Activated T-cell treated with anti-CD3 and anti-CD28 coated beads, Interleukin-2, amount 50 U/mL, for 24 hours (primary cell): ENCODE measurements around the gene CASP3.

ENCODE experiments used
- DNase-seq: peaks from one replicate; pipeline ENCODE4 v3.0.0-alpha.2; 2020
- H3K27ac Mint-ChIP-seq: 2 replicates; pipeline ENCODE4 v1.8.0; 2020; ENCODE audit warnings: mild to moderate bottlenecking, mixed read lengths
- H3K27me3 Mint-ChIP-seq: 2 replicates; pipeline ENCODE4 v1.8.0; 2020; ENCODE audit warnings: mixed read lengths
- H3K36me3 Mint-ChIP-seq: 2 replicates; pipeline ENCODE4 v1.8.0; 2020; ENCODE audit warnings: low read depth, mixed read lengths
- H3K4me1 Mint-ChIP-seq: 2 replicates; pipeline ENCODE4 v1.8.0; 2020; ENCODE audit warnings: low read depth, mixed read lengths
- H3K4me3 Mint-ChIP-seq: 2 replicates; pipeline ENCODE4 v1.8.0; 2020; ENCODE audit warnings: mild to moderate bottlenecking, moderate library complexity, mixed read lengths
- H3K9me3 Mint-ChIP-seq: 2 replicates; pipeline ENCODE4 v1.8.0; 2020; ENCODE audit warnings: mixed read lengths

Gene CASP3

DNA sequence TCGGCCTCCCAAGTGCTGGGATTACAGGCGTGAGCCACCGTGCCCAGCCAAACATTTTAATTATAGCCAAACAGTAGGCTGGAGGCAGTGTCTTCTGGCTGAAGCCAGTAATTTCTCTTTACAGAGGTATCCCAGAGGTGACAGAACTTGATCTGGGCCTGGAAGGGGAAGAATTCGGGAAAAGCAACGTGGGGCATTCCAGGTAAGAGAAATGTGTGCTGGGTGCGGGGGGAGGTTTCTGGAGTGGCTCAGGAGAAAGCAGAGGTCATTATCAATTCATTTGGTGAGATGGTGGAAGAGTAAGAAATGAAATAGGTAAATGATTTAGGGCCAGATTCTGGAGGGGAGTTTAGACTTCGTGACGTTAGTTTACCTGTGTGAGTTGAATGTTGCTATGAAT is 2.7 kb upstream of the CASP3 start:
- H3K27me3 Mint-ChIP-seq, result no peaks in the 10 kb centered on the region
- peaks cover 33% of the 10 kb centered on the region for H3K4me1 Mint-ChIP-seq
- DNase-seq, result no peak
- peak overlapping the region; percentile 15 for H3K27ac Mint-ChIP-seq
- no peak overlapping the region for H3K4me3 Mint-ChIP-seq
- H3K36me3 Mint-ChIP-seq, result peaks cover 46% of the 10 kb centered on the region
- no peaks in the 10 kb centered on the region for H3K9me3 Mint-ChIP-seq

DNA sequence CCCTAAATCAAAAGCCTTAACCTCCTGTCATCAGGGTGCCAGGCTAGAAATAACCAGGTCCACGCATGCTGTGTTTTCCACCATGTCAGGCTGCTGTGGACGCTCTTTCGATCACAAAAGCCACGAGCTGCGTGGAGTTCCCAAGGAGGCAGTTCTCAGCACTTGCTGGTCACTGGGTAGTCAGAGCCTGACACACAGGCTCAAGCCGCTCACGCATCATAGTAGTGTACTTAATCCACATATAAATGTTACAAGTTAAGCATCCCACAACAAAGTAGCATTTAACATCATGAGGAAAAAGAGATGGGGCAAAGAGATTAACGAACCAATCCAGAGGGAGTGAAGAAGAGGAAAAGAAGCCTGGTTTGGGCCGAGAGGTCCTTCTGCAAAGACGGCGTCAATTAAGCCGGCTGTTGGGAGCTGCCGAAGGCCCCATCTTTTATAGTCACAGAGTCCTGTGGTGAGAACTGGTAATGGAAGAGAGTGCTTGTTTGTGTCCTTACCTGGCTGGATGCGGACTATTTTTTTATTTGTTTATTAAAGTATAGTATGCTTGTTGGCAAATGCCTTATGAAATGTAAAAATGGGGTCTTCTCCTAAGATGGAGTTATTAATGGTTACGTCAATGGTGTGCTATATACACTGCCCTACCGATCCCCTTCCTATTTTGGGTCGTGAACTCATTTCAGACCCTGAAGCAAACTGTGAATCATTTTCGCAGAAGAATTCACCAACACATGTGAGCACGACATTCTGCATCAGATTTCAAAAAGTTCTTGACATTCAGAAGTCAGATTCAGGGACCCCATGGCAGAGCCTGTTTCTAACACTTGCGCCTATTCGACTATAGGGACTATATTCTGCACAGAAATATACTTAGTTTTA is 966 bp upstream of the CASP3 start:
- H3K27me3 Mint-ChIP-seq, result no peaks in the 10 kb centered on the region
- H3K36me3 Mint-ChIP-seq, result peaks cover 48% of the 10 kb centered on the region
- peaks cover 49% of the 10 kb centered on the region for H3K4me1 Mint-ChIP-seq
- H3K9me3 Mint-ChIP-seq, result no peaks in the 10 kb centered on the region
- peak overlapping the region; percentile 97 for H3K4me3 Mint-ChIP-seq
- no peak for DNase-seq
- peak overlapping the region; percentile 93 for H3K27ac Mint-ChIP-seq

DNA sequence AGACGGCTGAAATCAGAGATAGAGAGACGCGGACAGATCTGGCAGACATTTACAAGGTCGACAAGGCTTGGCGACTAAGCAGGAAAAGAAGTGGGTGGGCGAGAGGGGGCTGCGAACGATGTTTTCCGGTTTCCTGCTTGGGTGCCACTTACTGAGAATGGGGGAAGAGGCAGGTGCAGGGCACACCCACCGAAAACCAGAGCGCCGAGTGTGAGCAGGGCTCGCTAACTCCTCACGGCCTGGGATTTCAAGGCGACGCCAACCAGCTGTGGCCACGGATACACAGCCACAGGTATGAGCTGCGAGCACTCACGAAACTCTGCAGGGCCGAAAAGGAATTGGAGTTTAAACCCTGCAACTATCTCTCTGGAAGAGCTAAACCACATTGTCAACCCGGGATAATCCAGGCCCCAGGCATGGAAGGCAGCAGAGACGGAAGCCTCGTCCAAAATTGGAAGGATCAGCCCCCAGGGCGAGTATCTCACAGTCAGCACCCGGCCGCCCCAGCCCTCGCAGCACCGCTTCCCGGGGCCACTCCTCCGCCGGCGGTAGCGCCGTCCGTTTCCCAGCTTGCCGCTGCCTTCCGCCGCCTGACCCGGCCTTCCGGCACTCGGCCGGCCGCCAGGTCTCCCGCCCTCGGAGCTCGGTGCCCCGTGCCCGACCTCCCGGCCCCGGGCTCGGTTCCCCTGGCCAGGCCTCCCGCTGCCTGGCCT is 778 bp downstream of the CASP3 start:
- Mint-ChIP-seq H3K9me3 (no peaks in the 10 kb centered on the region), H3K4me1 (peaks cover 61% of the 10 kb centered on the region), H3K4me3 (peak overlapping the region; percentile 97), H3K36me3 (peaks cover 55% of the 10 kb centered on the region), H3K27me3 (no peaks in the 10 kb centered on the region), H3K27ac (peak overlapping the region; percentile 94)
- peak; percentile 67 for DNase-seq

DNA sequence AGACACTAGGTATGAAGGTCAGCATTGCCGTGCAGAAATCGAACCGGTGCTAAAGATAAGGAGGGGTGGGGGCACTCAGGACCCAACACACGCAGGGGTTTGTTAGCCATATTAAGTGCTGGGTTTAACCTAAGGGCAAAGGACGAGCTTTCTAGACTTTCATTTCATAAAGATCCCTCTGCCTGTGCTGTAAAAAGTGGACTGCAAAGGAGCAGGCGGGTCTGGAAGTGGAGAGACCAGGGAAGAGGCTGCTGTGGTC is 1.3 kb downstream of the CASP3 start:
- Mint-ChIP-seq H3K36me3 (peaks cover 58% of the 10 kb centered on the region), H3K27me3 (no peaks in the 10 kb centered on the region), H3K9me3 (no peaks in the 10 kb centered on the region), H3K4me1 (peaks cover 62% of the 10 kb centered on the region), H3K27ac (peak overlapping the region; percentile 94), H3K4me3 (peak overlapping the region; percentile 97)
- no peak for DNase-seq

DNA sequence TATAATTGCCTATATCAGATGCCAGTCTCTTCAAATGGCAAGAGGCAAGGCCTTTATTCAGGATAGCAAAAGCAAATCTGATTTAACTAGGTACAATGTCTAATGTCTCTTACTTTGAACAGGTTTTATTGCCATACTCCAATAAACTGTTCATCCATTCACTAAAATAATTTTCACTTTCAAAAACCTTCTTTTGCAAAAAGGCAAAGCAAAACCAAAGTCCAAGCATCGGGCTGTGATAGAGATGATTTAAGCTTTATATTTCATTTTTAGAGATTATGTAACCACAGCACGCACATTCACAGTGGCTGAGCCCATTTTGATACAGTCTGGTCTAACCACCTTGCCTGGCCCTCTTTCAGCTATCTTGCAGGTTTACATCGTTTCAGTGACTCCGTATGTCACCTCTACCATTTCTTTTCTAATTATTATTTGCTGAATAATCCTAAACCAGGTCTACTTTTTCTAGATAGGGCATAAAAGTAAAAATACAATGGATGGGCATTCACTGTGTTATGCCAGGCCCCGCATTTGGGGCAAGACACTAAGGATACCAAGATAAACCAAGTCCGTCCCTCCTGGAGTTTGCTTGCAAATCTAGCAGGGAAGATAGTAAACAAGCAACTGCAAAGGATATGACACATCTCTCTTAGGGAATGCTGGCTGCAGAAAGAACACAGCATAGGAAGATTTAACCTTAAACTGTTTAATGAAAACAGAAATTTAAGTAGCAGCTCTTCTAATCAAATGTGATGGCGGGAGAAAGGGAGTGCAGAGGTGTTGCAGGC is 1.8 kb downstream of the CASP3 start:
- Mint-ChIP-seq H3K9me3 (no peaks in the 10 kb centered on the region), H3K27ac (peak overlapping the region; percentile 94), H3K4me3 (peak overlapping the region; percentile 97), H3K27me3 (no peaks in the 10 kb centered on the region), H3K36me3 (peaks cover 63% of the 10 kb centered on the region), H3K4me1 (peaks cover 67% of the 10 kb centered on the region)
- DNase-seq, result no peak

DNA sequence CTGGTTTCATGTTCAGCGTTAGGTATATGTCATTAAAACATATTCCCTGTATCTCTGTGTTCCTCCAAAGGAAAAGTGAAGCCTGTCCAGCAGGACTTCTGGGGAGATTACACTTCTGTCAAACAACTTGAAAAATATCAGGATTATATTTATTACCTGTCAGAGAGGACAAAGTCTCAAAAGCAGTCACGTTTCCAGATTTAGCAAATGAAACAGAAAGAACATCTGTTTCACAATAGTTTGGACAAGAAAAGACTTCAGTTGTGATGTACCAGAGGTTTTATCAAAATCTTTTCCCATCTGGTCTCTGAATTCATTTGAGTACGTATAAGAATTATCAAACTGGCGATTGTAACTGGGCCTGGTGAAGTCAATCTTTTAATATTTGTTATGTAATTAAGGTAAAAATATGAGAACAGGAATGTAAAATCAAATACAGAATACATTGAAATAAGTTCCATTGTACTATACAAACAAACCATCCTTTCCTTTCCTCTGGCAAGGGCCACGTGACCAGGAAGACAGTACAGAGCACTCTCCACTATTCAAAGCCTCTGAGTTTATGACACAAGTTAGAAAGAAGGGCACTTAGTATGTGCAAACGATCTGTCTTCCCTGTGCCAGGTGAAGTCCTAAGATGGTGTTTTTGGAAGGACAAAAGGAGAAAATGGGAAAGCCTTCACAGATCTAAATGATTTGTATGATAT is 3.2 kb downstream of the CASP3 start:
- Mint-ChIP-seq H3K4me1 (peaks cover 71% of the 10 kb centered on the region), H3K27ac (no peak overlapping the region), H3K36me3 (peaks cover 75% of the 10 kb centered on the region), H3K27me3 (no peaks in the 10 kb centered on the region), H3K4me3 (peak overlapping the region; percentile 97), H3K9me3 (no peaks in the 10 kb centered on the region)
- DNase-seq, result no peak

DNA sequence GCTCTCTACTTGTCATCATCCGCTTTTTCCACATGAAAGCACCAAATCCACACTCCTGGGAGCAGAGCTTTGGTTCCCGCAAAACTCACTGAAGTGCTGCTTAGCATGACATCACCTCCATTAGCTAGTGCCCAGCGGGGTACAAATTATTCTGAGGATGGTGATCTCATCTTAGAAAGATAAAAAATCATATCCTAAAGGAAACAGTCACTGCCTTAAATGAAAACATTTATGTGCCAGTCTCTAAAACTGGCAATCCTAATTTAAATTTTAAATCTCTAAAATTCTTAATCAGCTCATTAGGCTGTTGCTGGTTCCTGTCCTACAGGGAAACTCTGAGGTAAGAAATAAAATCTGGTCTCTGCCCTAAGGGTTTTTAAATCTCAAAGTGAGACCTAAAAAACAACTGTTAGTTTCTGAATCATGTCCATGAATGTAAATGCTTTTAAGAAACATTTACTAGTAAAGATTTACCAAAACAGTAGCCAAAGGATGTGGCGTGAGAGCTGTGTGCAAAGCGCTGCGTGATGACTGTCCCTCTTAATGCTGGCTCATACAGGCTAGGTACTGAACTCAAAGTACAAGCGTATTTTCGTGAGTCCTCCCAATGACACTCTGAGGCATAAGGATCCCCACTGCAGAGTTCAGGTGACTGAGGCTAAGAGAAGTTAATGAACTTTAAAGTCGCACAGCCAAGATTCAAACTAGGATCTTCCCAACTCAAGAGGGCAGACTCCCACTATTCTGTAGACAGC is 4.5 kb downstream of the CASP3 start:
- Mint-ChIP-seq H3K9me3 (no peaks in the 10 kb centered on the region), H3K4me1 (peaks cover 71% of the 10 kb centered on the region), H3K4me3 (no peak overlapping the region), H3K27me3 (no peaks in the 10 kb centered on the region), H3K36me3 (peaks cover 82% of the 10 kb centered on the region), H3K27ac (peak overlapping the region; percentile 58)
- DNase-seq, result no peak

DNA sequence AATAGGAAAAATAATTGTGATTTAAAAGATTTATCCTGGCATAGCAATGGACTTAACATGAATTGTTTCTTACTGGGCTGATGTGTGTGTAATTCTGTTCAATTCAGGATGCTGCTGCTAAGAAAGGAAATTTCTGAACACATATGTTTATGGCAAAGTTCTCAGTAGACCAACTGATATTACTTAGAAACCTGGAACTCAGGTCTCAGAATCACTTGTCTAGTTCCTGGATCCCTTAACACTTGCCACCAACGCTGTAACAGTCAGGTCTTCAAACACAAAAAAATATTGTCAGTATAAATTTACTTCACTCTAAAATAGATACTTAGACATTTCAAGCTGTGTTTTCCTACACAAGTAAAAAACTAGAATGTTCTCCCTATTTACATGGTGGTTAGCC is 5.5 kb downstream of the CASP3 start:
- H3K27ac Mint-ChIP-seq, result peak overlapping the region; percentile 55
- H3K36me3 Mint-ChIP-seq, result peaks cover 89% of the 10 kb centered on the region
- no peak for DNase-seq
- no peaks in the 10 kb centered on the region for H3K9me3 Mint-ChIP-seq
- no peaks in the 10 kb centered on the region for H3K27me3 Mint-ChIP-seq
- no peak overlapping the region for H3K4me3 Mint-ChIP-seq
- H3K4me1 Mint-ChIP-seq, result peaks cover 76% of the 10 kb centered on the region

DNA sequence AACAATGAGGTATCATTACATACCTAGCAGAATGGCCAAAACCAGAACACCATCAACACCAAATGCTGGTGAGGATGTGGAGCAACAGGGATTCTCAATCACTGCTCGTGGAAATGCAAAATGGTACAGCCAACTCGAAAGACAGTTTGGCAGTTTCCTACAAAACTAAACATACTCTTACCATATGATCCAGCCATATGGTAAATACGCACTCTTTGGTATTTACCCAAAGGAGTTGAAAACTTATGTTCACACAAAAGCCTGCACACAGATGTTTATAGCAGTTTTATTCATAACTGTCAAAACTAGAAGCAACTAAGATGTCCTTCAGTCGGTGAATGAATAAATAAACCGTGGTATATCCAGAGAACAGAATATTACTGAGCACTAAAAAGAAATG is 7.8 kb downstream of the CASP3 start:
- Mint-ChIP-seq H3K36me3 (peaks cover 90% of the 10 kb centered on the region), H3K4me1 (peaks cover 63% of the 10 kb centered on the region), H3K27ac (peak overlapping the region; percentile 26), H3K27me3 (no peaks in the 10 kb centered on the region), H3K9me3 (no peaks in the 10 kb centered on the region), H3K4me3 (no peak overlapping the region)
- DNase-seq, result no peak

DNA sequence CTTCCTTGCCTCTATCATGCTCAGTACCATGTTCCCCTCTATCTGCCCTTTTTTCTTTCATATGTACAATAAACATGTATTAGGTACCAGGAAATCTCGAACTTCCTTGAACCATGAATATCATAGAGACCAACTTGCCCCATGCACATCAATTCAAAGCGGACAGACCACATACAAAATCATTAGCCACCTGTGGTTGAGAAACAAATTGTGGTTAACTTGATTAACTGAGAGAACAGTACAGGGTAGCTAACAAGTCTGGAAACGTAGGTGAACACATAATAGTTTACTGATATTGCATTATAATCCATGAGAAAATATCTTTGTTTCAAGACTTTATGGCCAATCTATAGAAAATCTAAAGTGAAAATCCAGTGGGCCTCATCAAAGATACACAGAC is 8.2 kb downstream of the CASP3 start:
- Mint-ChIP-seq H3K9me3 (no peaks in the 10 kb centered on the region), H3K36me3 (peaks cover 90% of the 10 kb centered on the region), H3K27ac (no peak overlapping the region), H3K4me3 (no peak overlapping the region), H3K27me3 (no peaks in the 10 kb centered on the region), H3K4me1 (peaks cover 58% of the 10 kb centered on the region)
- no peak for DNase-seq

DNA sequence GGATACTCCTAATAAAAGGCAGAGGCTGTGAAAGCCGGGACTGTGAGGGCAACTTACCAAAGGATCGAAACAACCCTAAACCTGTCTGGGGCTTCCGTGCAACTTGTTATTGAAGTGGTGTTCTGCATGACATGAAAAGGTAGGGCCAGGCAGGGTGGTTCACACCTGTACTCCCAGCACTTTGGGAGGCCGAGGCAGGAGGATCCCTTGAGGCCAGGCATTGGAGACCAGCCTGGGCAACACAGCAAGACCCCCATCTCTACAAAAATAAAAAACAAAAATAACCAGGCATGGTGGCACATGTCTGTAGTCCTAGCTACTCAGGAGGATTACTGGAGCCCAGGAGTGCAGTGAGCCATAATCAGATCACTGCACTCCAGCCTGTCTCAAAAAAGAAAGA is 12.3 kb downstream of the CASP3 start:
- H3K4me3 Mint-ChIP-seq, result no peak overlapping the region
- H3K27ac Mint-ChIP-seq, result no peak overlapping the region
- H3K27me3 Mint-ChIP-seq, result no peaks in the 10 kb centered on the region
- H3K9me3 Mint-ChIP-seq, result no peaks in the 10 kb centered on the region
- H3K36me3 Mint-ChIP-seq, result peaks cover 94% of the 10 kb centered on the region
- H3K4me1 Mint-ChIP-seq, result peaks cover 35% of the 10 kb centered on the region
- no peak for DNase-seq

DNA sequence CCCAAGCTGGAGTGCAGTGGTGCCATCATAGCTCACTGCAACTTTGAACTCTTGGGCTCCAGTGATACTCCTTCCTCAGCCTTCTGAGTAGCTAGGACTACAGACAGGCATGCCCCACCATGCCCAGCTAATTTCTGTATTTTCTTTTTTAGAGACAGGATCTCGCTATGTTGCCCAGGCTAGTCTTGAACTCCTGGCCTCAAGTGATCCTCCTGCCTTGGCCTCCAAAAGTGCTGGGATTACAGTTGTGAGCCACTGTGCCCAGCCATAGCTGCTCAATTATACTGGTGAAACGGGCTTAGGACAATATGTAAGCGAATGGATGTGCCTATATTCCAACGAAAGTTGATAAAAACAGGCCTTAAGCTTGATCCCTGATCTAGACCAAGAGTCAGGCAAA is 13.1 kb downstream of the CASP3 start:
- DNase-seq, result no peak
- Mint-ChIP-seq H3K9me3 (no peaks in the 10 kb centered on the region), H3K27me3 (no peaks in the 10 kb centered on the region), H3K36me3 (peaks cover 91% of the 10 kb centered on the region), H3K4me3 (no peak overlapping the region), H3K27ac (no peak overlapping the region), H3K4me1 (peaks cover 28% of the 10 kb centered on the region)

DNA sequence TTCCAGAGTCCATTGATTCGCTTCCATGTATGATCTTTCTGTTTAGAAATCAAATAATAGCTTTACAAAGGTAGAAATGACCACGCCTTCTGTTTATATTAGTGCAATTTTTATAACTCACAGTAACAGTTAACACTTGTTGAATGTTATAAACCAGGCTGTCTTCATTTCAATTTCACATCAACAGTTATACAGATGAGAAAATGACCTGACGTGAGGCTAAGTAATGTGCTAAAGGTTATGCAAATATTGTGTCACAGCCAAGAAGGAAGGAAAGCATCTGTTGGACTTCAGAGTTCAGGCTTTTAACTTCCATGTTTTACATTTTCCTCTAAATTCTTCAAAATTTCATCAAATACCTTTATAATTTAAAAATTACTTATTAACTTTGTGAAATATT is 13.9 kb downstream of the CASP3 start:
- Mint-ChIP-seq H3K36me3 (peaks cover 93% of the 10 kb centered on the region), H3K4me1 (peaks cover 23% of the 10 kb centered on the region), H3K27me3 (no peaks in the 10 kb centered on the region), H3K4me3 (no peak overlapping the region), H3K9me3 (no peaks in the 10 kb centered on the region), H3K27ac (no peak overlapping the region)
- DNase-seq, result no peak

DNA sequence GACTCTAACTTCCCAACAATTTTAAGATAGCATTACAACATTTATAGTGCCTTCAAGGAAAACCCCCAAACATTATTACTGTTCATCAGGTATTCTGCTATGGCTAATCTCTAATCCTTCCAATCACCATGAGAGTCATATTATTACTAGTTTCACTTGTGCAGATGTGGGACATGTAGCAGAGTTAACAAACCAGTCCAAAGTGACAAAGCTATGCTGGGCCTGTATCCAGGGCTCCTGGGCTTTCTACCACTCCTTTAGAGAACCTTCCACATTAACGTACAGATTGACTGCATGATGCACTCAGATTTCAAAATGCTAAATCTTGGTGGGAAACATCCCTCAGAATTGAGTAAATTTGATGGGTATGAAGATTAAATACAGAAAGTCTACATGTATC is 16.4 kb downstream of the CASP3 start:
- DNase-seq, result no peak
- Mint-ChIP-seq H3K36me3 (peaks cover 93% of the 10 kb centered on the region), H3K4me3 (no peak overlapping the region), H3K9me3 (no peaks in the 10 kb centered on the region), H3K27ac (no peak overlapping the region), H3K4me1 (peaks cover 18% of the 10 kb centered on the region), H3K27me3 (no peaks in the 10 kb centered on the region)
